Endothelial cell of umbilical vein (primary cell): ENCODE measurements around the gene RIC1.

ENCODE experiments used
- EZH2 ChIP-seq: IDR thresholded peaks from 2 replicates; pipeline ENCODE4 v1.6.1; 2012; ENCODE audit warnings: borderline replicate concordance, low read depth, mild to moderate bottlenecking, moderate library complexity, low read length, inconsistent platforms; ENCODE audit not compliant: severe bottlenecking
- GATA2 ChIP-seq: IDR thresholded peaks from 2 replicates; pipeline ENCODE4 v1.7.0; 2011; ENCODE audit warnings: low read depth, mild to moderate bottlenecking, moderate library complexity, mixed read lengths, low read length; ENCODE audit not compliant: insufficient read length, insufficient read depth
- JUN ChIP-seq: IDR thresholded peaks from 2 replicates; pipeline ENCODE4 v1.6.1; 2011; ENCODE audit warnings: borderline replicate concordance, low read depth; ENCODE audit not compliant: insufficient read length, insufficient read depth
- MYC ChIP-seq: IDR thresholded peaks from one replicate; pipeline ENCODE4 v1.6.1; 2011; ENCODE audit warnings: mild to moderate bottlenecking, low read depth, low read length
- POLR2A ChIP-seq: IDR thresholded peaks from 2 replicates; pipeline ENCODE4 v1.6.1; 2012; ENCODE audit warnings: low read depth, mild to moderate bottlenecking, control low read depth, low read length
- TF ChIP-seq, protein P1 (sequence below), 2 donors: IDR thresholded peaks; 1 replicate in 1 of 2; 2 replicates in 1 of 2; pipeline ENCODE4 v1.5.1; 2011; ENCODE audit warnings: low read length in 2 of 2, mild to moderate bottlenecking in 2 of 2, moderate library complexity in 2 of 2, control low read depth in 1 of 2, inconsistent platforms in 1 of 2, low read depth in 1 of 2; ENCODE audit not compliant: insufficient read depth in 1 of 2; ENCODE audit errors: extremely low read depth in 1 of 2
- TF ChIP-seq, protein P2 (sequence below): IDR thresholded peaks from 2 replicates; pipeline ENCODE4 v1.6.1; 2011; ENCODE audit not compliant: insufficient read depth, insufficient read length

- TF ChIP-seq EZH2 (no peak), JUN (no peak), MYC (no peak), POLR2A (no peak), GATA2 (no peak)
- TF ChIP-seq, protein P1, sequence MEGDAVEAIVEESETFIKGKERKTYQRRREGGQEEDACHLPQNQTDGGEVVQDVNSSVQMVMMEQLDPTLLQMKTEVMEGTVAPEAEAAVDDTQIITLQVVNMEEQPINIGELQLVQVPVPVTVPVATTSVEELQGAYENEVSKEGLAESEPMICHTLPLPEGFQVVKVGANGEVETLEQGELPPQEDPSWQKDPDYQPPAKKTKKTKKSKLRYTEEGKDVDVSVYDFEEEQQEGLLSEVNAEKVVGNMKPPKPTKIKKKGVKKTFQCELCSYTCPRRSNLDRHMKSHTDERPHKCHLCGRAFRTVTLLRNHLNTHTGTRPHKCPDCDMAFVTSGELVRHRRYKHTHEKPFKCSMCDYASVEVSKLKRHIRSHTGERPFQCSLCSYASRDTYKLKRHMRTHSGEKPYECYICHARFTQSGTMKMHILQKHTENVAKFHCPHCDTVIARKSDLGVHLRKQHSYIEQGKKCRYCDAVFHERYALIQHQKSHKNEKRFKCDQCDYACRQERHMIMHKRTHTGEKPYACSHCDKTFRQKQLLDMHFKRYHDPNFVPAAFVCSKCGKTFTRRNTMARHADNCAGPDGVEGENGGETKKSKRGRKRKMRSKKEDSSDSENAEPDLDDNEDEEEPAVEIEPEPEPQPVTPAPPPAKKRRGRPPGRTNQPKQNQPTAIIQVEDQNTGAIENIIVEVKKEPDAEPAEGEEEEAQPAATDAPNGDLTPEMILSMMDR (IDR thresholded peaks at IDR 0.05; ENCODE audit: extremely low read depth in 1 of 2, insufficient read depth in 1 of 2, low read depth in 1 of 2, low read length in 2 of 2) = no peak
- TF ChIP-seq, protein P2, sequence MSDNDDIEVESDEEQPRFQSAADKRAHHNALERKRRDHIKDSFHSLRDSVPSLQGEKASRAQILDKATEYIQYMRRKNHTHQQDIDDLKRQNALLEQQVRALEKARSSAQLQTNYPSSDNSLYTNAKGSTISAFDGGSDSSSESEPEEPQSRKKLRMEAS = no peak
Measured at GRCh38 chr9:5708414-5708813, 79.5 kb downstream of the RIC1 start.
